ENCODE measurements around the gene BNIP5. TPM values are rescaled to one million over a fixed set of nuclear protein-coding genes. Genes with fewer than 3 reads are reported as not detected.

Gene BNIP5
- total RNA-seq, 1 donor from 2014 or later: not detected

DNA sequence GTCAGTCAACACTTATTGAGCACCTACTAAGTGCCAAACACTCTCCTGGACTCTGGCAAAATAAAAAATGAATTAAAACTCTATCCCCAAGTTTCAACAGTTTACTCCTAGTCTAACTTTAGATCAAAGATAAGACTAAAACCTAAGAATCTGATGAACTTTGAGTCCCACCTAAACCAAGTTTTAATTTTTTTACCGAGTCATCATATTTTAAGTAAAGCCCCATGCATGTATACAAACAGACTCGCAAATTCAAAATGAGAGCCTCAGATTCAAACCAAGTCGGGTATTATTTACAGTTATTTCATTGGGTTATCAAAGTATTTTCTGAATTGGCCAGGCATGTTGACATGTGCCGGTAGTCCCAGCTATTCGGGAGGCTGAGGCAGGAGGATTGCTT is 28.2 kb downstream of the BNIP5 start:
- Mint-ChIP-seq H3K4me3 (ENCODE audit: unreplicated experiment) (no peak overlapping the region), H3K9me3 (ENCODE audit: low read depth) (peaks cover 3% of the 10 kb centered on the region), H3K36me3 (ENCODE audit: low read depth) (no peaks in the 10 kb centered on the region), H3K4me1 (ENCODE audit: low read depth) (no peaks in the 10 kb centered on the region), H3K27ac (ENCODE audit: unreplicated experiment) (no peak overlapping the region), H3K27me3 (ENCODE audit: low read depth) (peaks cover 13% of the 10 kb centered on the region)
- DNase-seq (ENCODE audit: low spot score): no peak
- TF ChIP-seq, protein P1, sequence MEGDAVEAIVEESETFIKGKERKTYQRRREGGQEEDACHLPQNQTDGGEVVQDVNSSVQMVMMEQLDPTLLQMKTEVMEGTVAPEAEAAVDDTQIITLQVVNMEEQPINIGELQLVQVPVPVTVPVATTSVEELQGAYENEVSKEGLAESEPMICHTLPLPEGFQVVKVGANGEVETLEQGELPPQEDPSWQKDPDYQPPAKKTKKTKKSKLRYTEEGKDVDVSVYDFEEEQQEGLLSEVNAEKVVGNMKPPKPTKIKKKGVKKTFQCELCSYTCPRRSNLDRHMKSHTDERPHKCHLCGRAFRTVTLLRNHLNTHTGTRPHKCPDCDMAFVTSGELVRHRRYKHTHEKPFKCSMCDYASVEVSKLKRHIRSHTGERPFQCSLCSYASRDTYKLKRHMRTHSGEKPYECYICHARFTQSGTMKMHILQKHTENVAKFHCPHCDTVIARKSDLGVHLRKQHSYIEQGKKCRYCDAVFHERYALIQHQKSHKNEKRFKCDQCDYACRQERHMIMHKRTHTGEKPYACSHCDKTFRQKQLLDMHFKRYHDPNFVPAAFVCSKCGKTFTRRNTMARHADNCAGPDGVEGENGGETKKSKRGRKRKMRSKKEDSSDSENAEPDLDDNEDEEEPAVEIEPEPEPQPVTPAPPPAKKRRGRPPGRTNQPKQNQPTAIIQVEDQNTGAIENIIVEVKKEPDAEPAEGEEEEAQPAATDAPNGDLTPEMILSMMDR (IDR thresholded peaks at IDR 0.05): no peak

DNA sequence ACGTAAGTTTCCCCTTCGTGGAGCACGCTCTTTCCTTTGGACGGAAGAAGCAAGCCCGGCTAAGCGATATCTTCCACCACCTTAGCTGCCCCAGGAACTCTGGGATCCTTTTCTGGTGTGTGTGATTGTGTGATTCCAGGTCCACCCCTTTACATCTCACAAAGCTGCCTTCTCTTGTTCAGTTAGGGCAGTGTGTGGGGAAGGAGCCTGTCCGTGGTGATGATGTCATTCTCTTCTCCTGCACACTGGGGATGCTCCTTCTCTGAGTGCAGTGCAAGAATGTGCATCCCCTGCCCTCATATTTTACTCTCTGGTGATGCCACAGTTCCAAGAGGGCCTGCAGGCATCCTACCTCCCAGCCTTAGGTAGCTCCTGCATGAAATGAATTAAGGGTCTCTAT is 30.3 kb downstream of the BNIP5 start:
- TF ChIP-seq, protein P1 (IDR thresholded peaks at IDR 0.05): no peak
- no peaks in the 10 kb centered on the region for H3K36me3 Mint-ChIP-seq (ENCODE audit: low read depth)
- DNase-seq (ENCODE audit: low spot score): no peak

DNA sequence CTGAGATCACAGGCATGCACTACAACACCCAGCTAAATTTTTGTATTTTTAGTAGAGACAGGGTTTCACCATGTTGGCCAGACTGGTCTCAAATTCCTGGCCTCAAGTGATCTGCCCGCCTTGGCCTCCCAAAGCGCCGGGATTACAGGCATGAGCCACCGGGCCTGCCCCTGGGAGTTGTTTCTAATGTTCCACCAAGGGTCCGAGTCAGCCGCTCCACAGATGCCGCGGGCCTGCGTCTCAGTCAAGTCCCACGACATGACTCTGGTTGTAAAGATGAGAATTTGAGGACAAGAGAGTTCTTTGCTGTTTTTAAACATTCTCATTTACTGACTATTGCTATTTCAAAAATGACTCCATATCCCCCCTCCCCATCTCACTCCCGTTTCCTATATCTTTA is 30.8 kb downstream of the BNIP5 start:
- peaks cover 17% of the 10 kb centered on the region for H3K27me3 Mint-ChIP-seq (ENCODE audit: low read depth)

More for the DNA sequence above, 30.3 kb downstream of the BNIP5 start:
- Mint-ChIP-seq H3K9me3 (ENCODE audit: low read depth) (peaks cover 3% of the 10 kb centered on the region), H3K27me3 (ENCODE audit: low read depth) (peaks cover 14% of the 10 kb centered on the region), H3K4me1 (ENCODE audit: low read depth) (no peaks in the 10 kb centered on the region), H3K27ac (ENCODE audit: unreplicated experiment) (no peak overlapping the region), H3K4me3 (ENCODE audit: unreplicated experiment) (no peak overlapping the region)

DNA sequence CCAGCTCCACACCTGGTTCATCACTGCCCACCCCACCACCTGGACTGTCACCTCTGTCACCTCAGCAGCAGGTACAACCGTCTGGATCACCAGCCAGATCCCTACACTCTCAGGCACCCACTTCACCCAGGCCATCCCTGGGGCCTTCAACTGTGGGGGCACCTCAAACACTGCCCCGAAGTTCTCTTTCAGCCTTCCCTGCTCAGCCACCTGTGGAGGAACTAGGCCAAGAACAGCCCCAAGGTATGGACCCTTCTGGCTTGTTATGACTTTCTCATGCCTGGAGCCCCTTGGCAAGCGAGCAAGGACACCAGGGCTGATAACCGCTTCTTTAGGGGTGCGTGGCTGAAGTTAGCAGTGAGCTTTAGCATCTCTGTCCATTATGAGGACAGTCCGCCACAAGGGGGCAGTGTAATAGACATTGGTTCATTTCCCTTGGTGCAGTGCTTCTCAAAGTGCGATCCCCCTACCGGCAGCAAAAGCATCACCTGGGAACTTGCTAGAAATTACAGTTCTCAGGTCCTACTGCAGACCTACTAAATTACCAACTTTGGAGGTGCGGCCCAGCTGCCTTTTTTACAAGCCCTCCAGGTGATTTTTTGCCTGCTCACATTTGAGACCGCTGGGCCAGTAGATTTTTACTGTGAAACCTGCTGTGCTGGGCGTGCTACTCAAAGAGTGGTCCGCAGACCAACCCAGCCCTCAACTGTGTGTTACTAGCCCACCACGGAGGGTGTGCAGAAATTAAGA is 34.3 kb downstream of the BNIP5 start:
- Mint-ChIP-seq H3K27me3 (ENCODE audit: low read depth) (peaks cover 27% of the 10 kb centered on the region), H3K4me1 (ENCODE audit: low read depth) (no peaks in the 10 kb centered on the region), H3K4me3 (ENCODE audit: unreplicated experiment) (no peak overlapping the region), H3K9me3 (ENCODE audit: low read depth) (no peaks in the 10 kb centered on the region), H3K36me3 (ENCODE audit: low read depth) (no peaks in the 10 kb centered on the region), H3K27ac (ENCODE audit: unreplicated experiment) (no peak overlapping the region)
- TF ChIP-seq, protein P1 (IDR thresholded peaks at IDR 0.05): peak; percentile 95
- no peak for DNase-seq (ENCODE audit: low spot score)

More for the DNA sequence above, 30.8 kb downstream of the BNIP5 start:
- no peaks in the 10 kb centered on the region for H3K36me3 Mint-ChIP-seq (ENCODE audit: low read depth)
- no peak overlapping the region for H3K27ac Mint-ChIP-seq (ENCODE audit: unreplicated experiment)
- no peak overlapping the region for H3K4me3 Mint-ChIP-seq (ENCODE audit: unreplicated experiment)
- no peaks in the 10 kb centered on the region for H3K4me1 Mint-ChIP-seq (ENCODE audit: low read depth)
- peaks cover 3% of the 10 kb centered on the region for H3K9me3 Mint-ChIP-seq (ENCODE audit: low read depth)
- TF ChIP-seq, protein P1 (IDR thresholded peaks at IDR 0.05): no peak
- no peak for DNase-seq (ENCODE audit: low spot score)

DNA sequence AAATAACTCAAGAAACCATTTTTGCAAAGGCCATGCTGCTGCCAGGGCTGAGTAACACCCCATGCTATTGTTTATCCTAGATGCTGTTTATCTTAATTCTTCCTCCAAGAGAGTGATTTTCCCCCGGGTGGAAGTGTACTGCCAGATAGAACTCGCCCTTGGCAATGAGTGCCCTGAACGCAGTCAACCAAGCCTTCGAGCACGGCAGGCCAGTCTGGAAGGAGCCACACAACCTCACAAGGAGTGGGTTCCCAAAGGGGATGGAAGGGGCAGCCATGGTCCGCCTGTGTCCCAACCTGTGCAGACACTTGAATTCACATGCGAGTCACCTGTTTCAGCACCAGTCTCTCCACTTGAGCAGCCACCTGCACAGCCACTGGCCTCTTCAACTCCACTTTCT is 34.9 kb downstream of the BNIP5 start:
- no peak for DNase-seq (ENCODE audit: low spot score)
- TF ChIP-seq, protein P1 (IDR thresholded peaks at IDR 0.05): no peak
- no peak overlapping the region for H3K27ac Mint-ChIP-seq (ENCODE audit: unreplicated experiment)
- no peak overlapping the region for H3K4me3 Mint-ChIP-seq (ENCODE audit: unreplicated experiment)
- H3K9me3 Mint-ChIP-seq (ENCODE audit: low read depth): no peaks in the 10 kb centered on the region
- no peaks in the 10 kb centered on the region for H3K4me1 Mint-ChIP-seq (ENCODE audit: low read depth)
- no peaks in the 10 kb centered on the region for H3K36me3 Mint-ChIP-seq (ENCODE audit: low read depth)
- peaks cover 27% of the 10 kb centered on the region for H3K27me3 Mint-ChIP-seq (ENCODE audit: low read depth)
